Activated CD4-positive, alpha-beta T cell treated with anti-CD3 and anti-CD28 coated beads for 36 hours (primary cell): ENCODE results near the gene WWTR1. TPM values are rescaled to one million over a fixed set of nuclear protein-coding genes. Genes with fewer than 3 reads are reported as not detected.

Experiments
- ATAC-seq: fragments of 200-7000 bp; cut with Tn5 transposase; one replicate; pipeline ENCODE4 v1.10.0; 2021; ENCODE audit warnings: mild to moderate bottlenecking, moderate library complexity
- CTCF ChIA-PET: fragments of 350-600 bp; sonication (Branson Sonifier 250); formaldehyde crosslinking; loops from one replicate; lab custom pipeline; 2021; ENCODE audit warnings: antibody characterized with exemption; lab: Charles Lee
- POLR2A ChIA-PET: fragments of 350-600 bp; sonication (Branson Sonifier 250); formaldehyde crosslinking; loops from one replicate; lab custom pipeline; 2021; ENCODE audit warnings: antibody characterized with exemption, inconsistent platforms; lab: Charles Lee
- DNase-seq: peaks from one replicate; pipeline ENCODE4 v3.0.0-alpha.2; 2020
- H3K27ac Mint-ChIP-seq: one replicate; pipeline ENCODE4 v1.8.0; 2021; ENCODE audit warnings: mixed read lengths
- H3K27me3 Mint-ChIP-seq: one replicate; pipeline ENCODE4 v1.8.0; 2021; ENCODE audit warnings: mixed read lengths
- H3K36me3 Mint-ChIP-seq: one replicate; pipeline ENCODE4 v1.8.0; 2021; ENCODE audit warnings: low read depth, mixed read lengths
- H3K4me1 Mint-ChIP-seq: one replicate; pipeline ENCODE4 v1.8.0; 2021; ENCODE audit warnings: mixed read lengths
- H3K4me3 Mint-ChIP-seq: one replicate; pipeline ENCODE4 v1.8.0; 2021; ENCODE audit warnings: mild to moderate bottlenecking, moderate library complexity, mixed read lengths
- H3K9me3 Mint-ChIP-seq: one replicate; pipeline ENCODE4 v1.8.0; 2021; ENCODE audit warnings: low read depth, mixed read lengths
- intact Hi-C, 2 experiments: fragments of 100-400 bp; cut with DNase I in 1 of 2; cut with micrococcal nuclease in 1 of 2; formaldehyde crosslinking; loops; one replicate each; pipeline versions ENCODE4 v1.14.2 to v1.15.1; 2022 to 2024; cut with DNase I, micrococcal nuclease
- total RNA-seq, 2 experiments: library from RNA; stranded (reverse); gene quantifications; one replicate each; pipeline ENCODE4 v1.2.3, GENCODE V29; 2021

Gene WWTR1
- total RNA-seq, 2 experiments from 2014 or later, result 0.46 to 0.54 TPM

- intact Hi-C loops, result no loop called here
- Mint-ChIP-seq H3K27ac (no peak overlapping the region), H3K27me3 (peaks cover 6% of the 10 kb centered on the region), H3K4me3 (no peak overlapping the region), H3K9me3 (no peaks in the 10 kb centered on the region), H3K4me1 (peaks cover 1% of the 10 kb centered on the region), H3K36me3 (no peaks in the 10 kb centered on the region)
- POLR2A ChIA-PET, result no interaction called here
- DNase-seq, result no peak
- ATAC-seq, result no peak
- CTCF ChIA-PET, result interaction anchor here (0.6 to 0.8 kb wide), 3 partner anchors 9 to 29 kb away, joined by 3 read pairs; no protein-coding TSS in a partner anchor
Observed at GRCh38 chr3:149560001-149560400, 97.8 kb downstream of the WWTR1 start.

GRCh38 chr3:149559525-149559924 is 98.3 kb downstream of the WWTR1 start:
- Mint-ChIP-seq H3K4me1 (peaks cover 4% of the 10 kb centered on the region), H3K27ac (no peak overlapping the region), H3K36me3 (no peaks in the 10 kb centered on the region), H3K9me3 (no peaks in the 10 kb centered on the region), H3K27me3 (peaks cover 6% of the 10 kb centered on the region), H3K4me3 (no peak overlapping the region)
- ChIA-PET POLR2A (no interaction called here), CTCF (interaction anchor here (0.7 to 0.8 kb wide), 2 partner anchors 9 to 11 kb away, joined by 3 read pairs; no protein-coding TSS in a partner anchor)
- intact Hi-C loops, result no loop called here
- DNase-seq (no peak), ATAC-seq (no peak)

GRCh38 chr3:149555927-149556326 is 101.9 kb downstream of the WWTR1 start:
- ChIA-PET CTCF (interaction anchor here (0.5 to 1.2 kb wide), 3 partner anchors 12 to 93 kb away, joined by 3 read pairs; no protein-coding TSS in a partner anchor), POLR2A (no interaction called here)
- Mint-ChIP-seq H3K4me1 (peaks cover 4% of the 10 kb centered on the region), H3K27ac (no peak overlapping the region), H3K36me3 (no peaks in the 10 kb centered on the region), H3K27me3 (peaks cover 8% of the 10 kb centered on the region), H3K4me3 (no peak overlapping the region), H3K9me3 (no peaks in the 10 kb centered on the region)
- intact Hi-C loops, result no loop called here
- no peak for DNase-seq
- ATAC-seq, result no peak

GRCh38 chr3:149554826-149555225 is 103.0 kb downstream of the WWTR1 start:
- DNase-seq (no peak), ATAC-seq (no peak)
- no peak overlapping the region for H3K4me3 Mint-ChIP-seq
- peaks cover 4% of the 10 kb centered on the region for H3K4me1 Mint-ChIP-seq
- intact Hi-C loops, result no loop called here
- peaks cover 8% of the 10 kb centered on the region for H3K27me3 Mint-ChIP-seq
- H3K27ac Mint-ChIP-seq, result no peak overlapping the region
- CTCF ChIA-PET, result interaction anchor here (0.8 to 1.6 kb wide), 4 partner anchors 10 to 253 kb away, joined by 4 to 6 read pairs (median 4); no protein-coding TSS in a partner anchor
- POLR2A ChIA-PET, result no interaction called here
- H3K36me3 Mint-ChIP-seq, result no peaks in the 10 kb centered on the region
- H3K9me3 Mint-ChIP-seq, result no peaks in the 10 kb centered on the region

- Mint-ChIP-seq H3K27ac (no peak overlapping the region), H3K4me1 (peaks cover 4% of the 10 kb centered on the region), H3K27me3 (peaks cover 8% of the 10 kb centered on the region), H3K9me3 (no peaks in the 10 kb centered on the region), H3K4me3 (no peak overlapping the region), H3K36me3 (no peaks in the 10 kb centered on the region)
- intact Hi-C loops, result no loop called here
- ATAC-seq (no peak), DNase-seq (no peak)
- ChIA-PET CTCF (interaction anchor here (0.7 to 1.6 kb wide), 3 partner anchors 11 to 15 kb away, joined by 4 to 6 read pairs (median 4); no protein-coding TSS in a partner anchor), POLR2A (no interaction called here)
Observed at GRCh38 chr3:149553781-149554451, 103.9 kb downstream of the WWTR1 start.

- intact Hi-C loops, result no loop called here
- no peak for DNase-seq
- no peaks in the 10 kb centered on the region for H3K36me3 Mint-ChIP-seq
- peaks cover 4% of the 10 kb centered on the region for H3K4me1 Mint-ChIP-seq
- H3K27ac Mint-ChIP-seq, result no peak overlapping the region
- H3K9me3 Mint-ChIP-seq, result no peaks in the 10 kb centered on the region
- peaks cover 8% of the 10 kb centered on the region for H3K27me3 Mint-ChIP-seq
- ChIA-PET POLR2A (interaction anchor here (0.6 kb wide), 1 partner anchor 29 kb away, joined by 3 read pairs; no protein-coding TSS in a partner anchor), CTCF (no interaction called here)
- no peak overlapping the region for H3K4me3 Mint-ChIP-seq
- no peak for ATAC-seq
Observed at GRCh38 chr3:149552700-149553099, 105.1 kb downstream of the WWTR1 start.

GRCh38 chr3:149551500-149551899 is 106.3 kb downstream of the WWTR1 start:
- Mint-ChIP-seq H3K36me3 (no peaks in the 10 kb centered on the region), H3K27ac (no peak overlapping the region), H3K4me1 (peaks cover 4% of the 10 kb centered on the region), H3K4me3 (no peak overlapping the region), H3K9me3 (no peaks in the 10 kb centered on the region), H3K27me3 (peaks cover 9% of the 10 kb centered on the region)
- ATAC-seq (no peak), DNase-seq (no peak)
- ChIA-PET CTCF (no interaction called here), POLR2A (no interaction called here)
- intact Hi-C loops, result no loop called here

- ATAC-seq (no peak), DNase-seq (no peak)
- H3K4me1 Mint-ChIP-seq, result no peaks in the 10 kb centered on the region
- no peaks in the 10 kb centered on the region for H3K9me3 Mint-ChIP-seq
- H3K27ac Mint-ChIP-seq, result no peak overlapping the region
- CTCF ChIA-PET, result no interaction called here
- H3K27me3 Mint-ChIP-seq, result peaks cover 6% of the 10 kb centered on the region
- intact Hi-C loops, result no loop called here
- POLR2A ChIA-PET, result no interaction called here
- no peaks in the 10 kb centered on the region for H3K36me3 Mint-ChIP-seq
- no peak overlapping the region for H3K4me3 Mint-ChIP-seq
Observed at GRCh38 chr3:149548669-149549065, 109.2 kb downstream of the WWTR1 start.

- DNase-seq (no peak), ATAC-seq (no peak)
- POLR2A ChIA-PET, result no interaction called here
- no peaks in the 10 kb centered on the region for H3K36me3 Mint-ChIP-seq
- peaks cover 6% of the 10 kb centered on the region for H3K27me3 Mint-ChIP-seq
- H3K4me1 Mint-ChIP-seq, result no peaks in the 10 kb centered on the region
- CTCF ChIA-PET, result no interaction called here
- H3K27ac Mint-ChIP-seq, result no peak overlapping the region
- no peak overlapping the region for H3K4me3 Mint-ChIP-seq
- no peaks in the 10 kb centered on the region for H3K9me3 Mint-ChIP-seq
- intact Hi-C loops, result no loop called here
Observed at GRCh38 chr3:149547954-149548668, 109.7 kb downstream of the WWTR1 start.

- ChIA-PET POLR2A (no interaction called here), CTCF (no interaction called here)
- no peaks in the 10 kb centered on the region for H3K9me3 Mint-ChIP-seq
- ATAC-seq (no peak), DNase-seq (no peak)
- H3K36me3 Mint-ChIP-seq, result no peaks in the 10 kb centered on the region
- H3K27ac Mint-ChIP-seq, result no peak overlapping the region
- intact Hi-C loops, result no loop called here
- H3K4me3 Mint-ChIP-seq, result no peak overlapping the region
- H3K27me3 Mint-ChIP-seq, result peaks cover 10% of the 10 kb centered on the region
- H3K4me1 Mint-ChIP-seq, result no peaks in the 10 kb centered on the region
Observed at GRCh38 chr3:149547413-149547812, 110.4 kb downstream of the WWTR1 start.

- no peaks in the 10 kb centered on the region for H3K4me1 Mint-ChIP-seq
- H3K36me3 Mint-ChIP-seq, result no peaks in the 10 kb centered on the region
- no peak overlapping the region for H3K4me3 Mint-ChIP-seq
- DNase-seq (no peak), ATAC-seq (no peak)
- peaks cover 10% of the 10 kb centered on the region for H3K27me3 Mint-ChIP-seq
- H3K27ac Mint-ChIP-seq, result no peak overlapping the region
- CTCF ChIA-PET, result interaction anchor here (1.3 kb wide), 1 partner anchor 11 kb away, joined by 3 read pairs; no protein-coding TSS in a partner anchor
- intact Hi-C loops, result no loop called here
- no peaks in the 10 kb centered on the region for H3K9me3 Mint-ChIP-seq
- POLR2A ChIA-PET, result no interaction called here
Observed at GRCh38 chr3:149545049-149545448, 112.8 kb downstream of the WWTR1 start.
